HG03280 (cell line): ENCODE measurements around the gene OR7A10.
"Not testable (repeated sequence)": the region's sequence is repeated elsewhere in the genome, so short reads cannot be mapped to it uniquely, and the experiment has no call there.

ENCODE experiments used
- ATAC-seq: cut with Tn5 transposase; IDR thresholded peaks from one replicate; pipeline ENCODE4 v1.9.1; 2021; ENCODE audit warnings: mild to moderate bottlenecking, moderate library complexity; ENCODE audit not compliant: unreplicated experiment

OR7A10 gene

DNA sequence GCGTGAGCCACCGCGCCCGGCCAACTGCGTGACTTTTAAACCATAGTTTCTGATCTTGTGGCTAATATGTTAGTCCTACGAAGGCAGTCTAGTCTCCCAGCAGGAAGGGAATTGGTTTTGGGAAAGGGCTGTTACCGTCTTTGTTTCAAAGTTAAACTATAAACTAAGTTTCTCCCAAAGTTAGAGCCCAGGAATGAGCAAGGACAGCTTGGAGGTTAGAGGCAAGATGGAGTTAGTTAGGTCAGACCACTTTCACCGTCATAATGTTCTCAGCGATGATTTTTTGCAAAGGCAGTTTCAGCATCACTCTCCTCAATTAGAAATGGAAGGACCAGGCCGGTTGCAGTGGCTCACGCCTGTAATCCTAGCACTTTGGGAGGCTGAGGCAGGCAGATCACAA is 52.7 kb downstream of the OR7A10 start:
- ATAC-seq, result no peak

DNA sequence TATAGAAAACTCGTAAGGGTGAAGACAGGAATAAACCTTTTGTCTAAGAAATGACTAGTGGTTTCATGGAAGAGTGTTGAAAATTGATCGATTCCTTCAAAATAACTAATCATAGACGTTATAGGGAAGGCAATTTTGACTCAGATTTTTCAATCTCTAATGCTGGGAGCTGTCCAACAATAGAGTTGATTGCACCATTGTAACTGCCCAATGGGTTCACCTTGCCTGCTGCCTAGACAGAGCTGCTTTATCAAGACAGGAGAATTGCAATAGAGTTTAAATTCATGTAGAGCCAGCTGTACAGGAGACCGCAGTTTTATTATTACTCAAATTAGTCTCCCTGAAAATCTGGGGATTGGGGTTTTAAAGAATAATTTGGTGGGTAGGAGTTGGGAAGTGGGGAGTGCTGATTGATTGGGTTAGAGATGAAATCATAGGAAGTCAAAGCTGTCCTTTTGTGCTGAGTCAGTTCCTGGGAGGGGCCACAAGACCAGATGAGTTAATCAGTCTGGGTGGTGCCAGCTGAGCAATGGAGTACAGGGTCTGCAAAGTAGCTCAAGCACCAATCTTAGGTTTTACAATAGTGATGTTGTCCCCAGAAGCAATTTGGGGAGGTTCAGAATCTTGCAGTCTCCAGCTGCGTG is 53.5 kb downstream of the OR7A10 start:
- ATAC-seq, result no peak

GRCh38 chr19:14792250-14792649 is 56.5 kb downstream of the OR7A10 start:
- not testable (repeated sequence) for ATAC-seq
